Measurements from ENCODE around the gene COL2A1.

Gene COL2A1

GRCh38 chr12:47989666-47990065, 14.6 kb downstream of the COL2A1 start:
- no peak for DNase-seq (ENCODE audit: low read depth)

- no peak for DNase-seq (ENCODE audit: low read depth)
Measured at GRCh38 chr12:47989023-47989417, 15.3 kb downstream of the COL2A1 start.

- no peak for DNase-seq (ENCODE audit: low read depth)
Measured at GRCh38 chr12:47988073-47989022, 15.9 kb downstream of the COL2A1 start.

GRCh38 chr12:47987411-47988072, 16.7 kb downstream of the COL2A1 start:
- DNase-seq (ENCODE audit: low read depth): no peak

GRCh38 chr12:47986832-47987231, 17.4 kb downstream of the COL2A1 start:
- DNase-seq (ENCODE audit: low read depth): no peak

GRCh38 chr12:47986291-47986660, 18.0 kb downstream of the COL2A1 start:
- DNase-seq (ENCODE audit: low read depth): no peak

GRCh38 chr12:47985596-47986290, 18.5 kb downstream of the COL2A1 start:
- no peak for DNase-seq (ENCODE audit: low read depth)

GRCh38 chr12:47984331-47984801, 19.9 kb downstream of the COL2A1 start:
- no peak for DNase-seq (ENCODE audit: low read depth)

- DNase-seq (ENCODE audit: low read depth): no peak
Measured at GRCh38 chr12:47983541-47984115, 20.6 kb downstream of the COL2A1 start.

- no peak for DNase-seq (ENCODE audit: low read depth)
Measured at GRCh38 chr12:47982770-47983169, 21.5 kb downstream of the COL2A1 start.

GRCh38 chr12:47982311-47982710, 22.0 kb downstream of the COL2A1 start:
- no peak for DNase-seq (ENCODE audit: low read depth)

GRCh38 chr12:47981496-47982260, 22.6 kb downstream of the COL2A1 start:
- no peak for DNase-seq (ENCODE audit: low read depth)

- DNase-seq (ENCODE audit: low read depth): no peak
Measured at GRCh38 chr12:47980779-47981495, 23.3 kb downstream of the COL2A1 start.

GRCh38 chr12:47980197-47980596, 24.1 kb downstream of the COL2A1 start:
- no peak for DNase-seq (ENCODE audit: low read depth)

GRCh38 chr12:47979686-47980085, 24.6 kb downstream of the COL2A1 start:
- DNase-seq (ENCODE audit: low read depth): no peak

- no peak for DNase-seq (ENCODE audit: low read depth)
Measured at GRCh38 chr12:47979166-47979565, 25.1 kb downstream of the COL2A1 start.

GRCh38 chr12:47978598-47978873, 25.7 kb downstream of the COL2A1 start:
- DNase-seq (ENCODE audit: low read depth): no peak

- no peak for DNase-seq (ENCODE audit: low read depth)
Measured at GRCh38 chr12:47977772-47978597, 26.3 kb downstream of the COL2A1 start.

GRCh38 chr12:47977046-47977771, 27.1 kb downstream of the COL2A1 start:
- no peak for DNase-seq (ENCODE audit: low read depth)

Data from non-pigmented ciliary epithelial cell (primary cell).